ENCODE measurements around the gene KLHL17. TPM values are rescaled to one million over a fixed set of nuclear protein-coding genes. Genes with fewer than 3 reads are reported as not detected.

Gene KLHL17
- total and polyA plus RNA-seq, 10 of the 15 experiments (the other 5 are each of a cell fraction or from before 2014, with no cell fraction given) = 0.03 to 30.6 (median 5.3) TPM

DNA sequence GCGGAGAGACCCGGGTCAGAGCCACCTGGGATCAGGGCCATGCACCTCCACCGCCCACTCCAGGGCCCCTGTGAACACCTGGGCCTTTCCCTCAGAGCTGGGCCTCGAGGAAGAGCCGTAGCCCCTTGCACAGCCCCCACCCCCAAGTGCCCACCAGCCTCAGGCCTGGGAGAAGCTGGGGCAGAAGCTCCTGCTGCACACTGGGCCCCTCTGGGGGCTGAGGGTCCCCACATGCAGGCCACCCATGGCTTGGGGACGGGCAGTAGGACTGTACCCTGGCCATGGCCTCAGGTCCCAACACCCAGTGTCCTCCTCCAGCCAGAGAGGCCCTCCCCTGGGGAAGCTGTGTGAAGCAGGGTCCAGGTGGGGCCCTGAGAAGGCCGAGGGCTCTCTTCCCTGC, 7.8 kb upstream of the KLHL17 start:
- Histone ChIP-seq H3K9me3 (replicated peaks; ENCODE audit: control insufficient read depth, insufficient read depth, low read length) (no peaks in the 10 kb centered on the region), H2AFZ (ENCODE audit: control insufficient read depth, low read depth, low read length) (no peak overlapping the region), H3K4me1 (ENCODE audit: control insufficient read depth, insufficient read depth, low read length) (peaks cover 8% of the 10 kb centered on the region), H3K9ac (ENCODE audit: control insufficient read depth, insufficient read depth, low read length) (no peak overlapping the region), H3K27me3 (replicated peaks in 1 of 2; ENCODE audit: control insufficient read depth in 2 of 2, insufficient read depth in 2 of 2, low read length in 1 of 2) (no peaks in the 10 kb centered on the region), H3K27ac (ENCODE audit: control insufficient read depth, insufficient read depth) (no peak overlapping the region), H3K36me3 (ENCODE audit: control insufficient read depth in 2 of 2, insufficient read depth in 2 of 2, low read length in 1 of 2) (peaks cover 27 to 61% of the 10 kb centered on the region in 2 experiments), H4K20me1 (ENCODE audit: control insufficient read depth, insufficient read depth) (peaks cover 5% of the 10 kb centered on the region), H3K4me2 (ENCODE audit: control insufficient read depth, insufficient read depth) (no peak overlapping the region), H3K4me3 (no peak overlapping the region), H3K79me2 (ENCODE audit: control insufficient read depth, insufficient read depth, low read length) (peaks cover 6% of the 10 kb centered on the region)
- ChIA-PET SMC1A (ENCODE audit: uncharacterized antibody, unreplicated experiment) (no interaction called here), CTCF (no interaction called here), POLR2A (no interaction called here), RAD21 (ENCODE audit: unreplicated experiment) (no interaction called here)
- ATAC-seq (no peak), FAIRE-seq (no peak), DNase-seq (ENCODE audit: low read depth, low spot score) (no peak)
- no TSS peak for BruUV-seq (replicated peaks)
- in situ Hi-C loops (cut with MboI) (no loop called here), intact Hi-C loops (cut with micrococcal nuclease; ENCODE audit: unreplicated experiment) (no loop called here)
- 92% methylated on average over 7 of the region's 7 CpGs for WGBS (ENCODE audit: insufficient coverage, insufficient replicate concordance, low lambda C conversion rate, missing lambda C conversion rate)
- no peak for TF ChIP-seq KAT2A (conservative IDR thresholded peaks at IDR 0.05; ENCODE audit: control insufficient read depth, low read depth, low read length)
- TF ChIP-seq, protein P1, sequence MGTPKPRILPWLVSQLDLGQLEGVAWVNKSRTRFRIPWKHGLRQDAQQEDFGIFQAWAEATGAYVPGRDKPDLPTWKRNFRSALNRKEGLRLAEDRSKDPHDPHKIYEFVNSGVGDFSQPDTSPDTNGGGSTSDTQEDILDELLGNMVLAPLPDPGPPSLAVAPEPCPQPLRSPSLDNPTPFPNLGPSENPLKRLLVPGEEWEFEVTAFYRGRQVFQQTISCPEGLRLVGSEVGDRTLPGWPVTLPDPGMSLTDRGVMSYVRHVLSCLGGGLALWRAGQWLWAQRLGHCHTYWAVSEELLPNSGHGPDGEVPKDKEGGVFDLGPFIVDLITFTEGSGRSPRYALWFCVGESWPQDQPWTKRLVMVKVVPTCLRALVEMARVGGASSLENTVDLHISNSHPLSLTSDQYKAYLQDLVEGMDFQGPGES (IDR thresholded peaks at IDR 0.05) = no peak
- no peak for TF ChIP-seq EGR1 (IDR thresholded peaks at IDR 0.05; ENCODE audit: borderline replicate concordance in 1 of 2, low read depth in 2 of 2, low read length in 2 of 2)
- TF ChIP-seq, protein P2, sequence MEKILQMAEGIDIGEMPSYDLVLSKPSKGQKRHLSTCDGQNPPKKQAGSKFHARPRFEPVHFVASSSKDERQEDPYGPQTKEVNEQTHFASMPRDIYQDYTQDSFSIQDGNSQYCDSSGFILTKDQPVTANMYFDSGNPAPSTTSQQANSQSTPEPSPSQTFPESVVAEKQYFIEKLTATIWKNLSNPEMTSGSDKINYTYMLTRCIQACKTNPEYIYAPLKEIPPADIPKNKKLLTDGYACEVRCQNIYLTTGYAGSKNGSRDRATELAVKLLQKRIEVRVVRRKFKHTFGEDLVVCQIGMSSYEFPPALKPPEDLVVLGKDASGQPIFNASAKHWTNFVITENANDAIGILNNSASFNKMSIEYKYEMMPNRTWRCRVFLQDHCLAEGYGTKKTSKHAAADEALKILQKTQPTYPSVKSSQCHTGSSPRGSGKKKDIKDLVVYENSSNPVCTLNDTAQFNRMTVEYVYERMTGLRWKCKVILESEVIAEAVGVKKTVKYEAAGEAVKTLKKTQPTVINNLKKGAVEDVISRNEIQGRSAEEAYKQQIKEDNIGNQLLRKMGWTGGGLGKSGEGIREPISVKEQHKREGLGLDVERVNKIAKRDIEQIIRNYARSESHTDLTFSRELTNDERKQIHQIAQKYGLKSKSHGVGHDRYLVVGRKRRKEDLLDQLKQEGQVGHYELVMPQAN (conservative IDR thresholded peaks at IDR 0.05) = no peak
- TF ChIP-seq, protein P3, sequence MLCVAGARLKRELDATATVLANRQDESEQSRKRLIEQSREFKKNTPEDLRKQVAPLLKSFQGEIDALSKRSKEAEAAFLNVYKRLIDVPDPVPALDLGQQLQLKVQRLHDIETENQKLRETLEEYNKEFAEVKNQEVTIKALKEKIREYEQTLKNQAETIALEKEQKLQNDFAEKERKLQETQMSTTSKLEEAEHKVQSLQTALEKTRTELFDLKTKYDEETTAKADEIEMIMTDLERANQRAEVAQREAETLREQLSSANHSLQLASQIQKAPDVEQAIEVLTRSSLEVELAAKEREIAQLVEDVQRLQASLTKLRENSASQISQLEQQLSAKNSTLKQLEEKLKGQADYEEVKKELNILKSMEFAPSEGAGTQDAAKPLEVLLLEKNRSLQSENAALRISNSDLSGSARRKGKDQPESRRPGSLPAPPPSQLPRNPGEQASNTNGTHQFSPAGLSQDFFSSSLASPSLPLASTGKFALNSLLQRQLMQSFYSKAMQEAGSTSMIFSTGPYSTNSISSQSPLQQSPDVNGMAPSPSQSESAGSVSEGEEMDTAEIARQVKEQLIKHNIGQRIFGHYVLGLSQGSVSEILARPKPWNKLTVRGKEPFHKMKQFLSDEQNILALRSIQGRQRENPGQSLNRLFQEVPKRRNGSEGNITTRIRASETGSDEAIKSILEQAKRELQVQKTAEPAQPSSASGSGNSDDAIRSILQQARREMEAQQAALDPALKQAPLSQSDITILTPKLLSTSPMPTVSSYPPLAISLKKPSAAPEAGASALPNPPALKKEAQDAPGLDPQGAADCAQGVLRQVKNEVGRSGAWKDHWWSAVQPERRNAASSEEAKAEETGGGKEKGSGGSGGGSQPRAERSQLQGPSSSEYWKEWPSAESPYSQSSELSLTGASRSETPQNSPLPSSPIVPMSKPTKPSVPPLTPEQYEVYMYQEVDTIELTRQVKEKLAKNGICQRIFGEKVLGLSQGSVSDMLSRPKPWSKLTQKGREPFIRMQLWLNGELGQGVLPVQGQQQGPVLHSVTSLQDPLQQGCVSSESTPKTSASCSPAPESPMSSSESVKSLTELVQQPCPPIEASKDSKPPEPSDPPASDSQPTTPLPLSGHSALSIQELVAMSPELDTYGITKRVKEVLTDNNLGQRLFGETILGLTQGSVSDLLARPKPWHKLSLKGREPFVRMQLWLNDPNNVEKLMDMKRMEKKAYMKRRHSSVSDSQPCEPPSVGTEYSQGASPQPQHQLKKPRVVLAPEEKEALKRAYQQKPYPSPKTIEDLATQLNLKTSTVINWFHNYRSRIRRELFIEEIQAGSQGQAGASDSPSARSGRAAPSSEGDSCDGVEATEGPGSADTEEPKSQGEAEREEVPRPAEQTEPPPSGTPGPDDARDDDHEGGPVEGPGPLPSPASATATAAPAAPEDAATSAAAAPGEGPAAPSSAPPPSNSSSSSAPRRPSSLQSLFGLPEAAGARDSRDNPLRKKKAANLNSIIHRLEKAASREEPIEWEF (IDR thresholded peaks at IDR 0.05; ENCODE audit: insufficient replicate concordance, low read depth, low read length) = no peak
- TF ChIP-seq NR2C2 (IDR thresholded peaks at IDR 0.05; ENCODE audit: borderline replicate concordance, control insufficient read depth, insufficient read length, low read depth) = no peak
- TF ChIP-seq, protein P4, sequence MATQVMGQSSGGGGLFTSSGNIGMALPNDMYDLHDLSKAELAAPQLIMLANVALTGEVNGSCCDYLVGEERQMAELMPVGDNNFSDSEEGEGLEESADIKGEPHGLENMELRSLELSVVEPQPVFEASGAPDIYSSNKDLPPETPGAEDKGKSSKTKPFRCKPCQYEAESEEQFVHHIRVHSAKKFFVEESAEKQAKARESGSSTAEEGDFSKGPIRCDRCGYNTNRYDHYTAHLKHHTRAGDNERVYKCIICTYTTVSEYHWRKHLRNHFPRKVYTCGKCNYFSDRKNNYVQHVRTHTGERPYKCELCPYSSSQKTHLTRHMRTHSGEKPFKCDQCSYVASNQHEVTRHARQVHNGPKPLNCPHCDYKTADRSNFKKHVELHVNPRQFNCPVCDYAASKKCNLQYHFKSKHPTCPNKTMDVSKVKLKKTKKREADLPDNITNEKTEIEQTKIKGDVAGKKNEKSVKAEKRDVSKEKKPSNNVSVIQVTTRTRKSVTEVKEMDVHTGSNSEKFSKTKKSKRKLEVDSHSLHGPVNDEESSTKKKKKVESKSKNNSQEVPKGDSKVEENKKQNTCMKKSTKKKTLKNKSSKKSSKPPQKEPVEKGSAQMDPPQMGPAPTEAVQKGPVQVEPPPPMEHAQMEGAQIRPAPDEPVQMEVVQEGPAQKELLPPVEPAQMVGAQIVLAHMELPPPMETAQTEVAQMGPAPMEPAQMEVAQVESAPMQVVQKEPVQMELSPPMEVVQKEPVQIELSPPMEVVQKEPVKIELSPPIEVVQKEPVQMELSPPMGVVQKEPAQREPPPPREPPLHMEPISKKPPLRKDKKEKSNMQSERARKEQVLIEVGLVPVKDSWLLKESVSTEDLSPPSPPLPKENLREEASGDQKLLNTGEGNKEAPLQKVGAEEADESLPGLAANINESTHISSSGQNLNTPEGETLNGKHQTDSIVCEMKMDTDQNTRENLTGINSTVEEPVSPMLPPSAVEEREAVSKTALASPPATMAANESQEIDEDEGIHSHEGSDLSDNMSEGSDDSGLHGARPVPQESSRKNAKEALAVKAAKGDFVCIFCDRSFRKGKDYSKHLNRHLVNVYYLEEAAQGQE (IDR thresholded peaks at IDR 0.05; ENCODE audit: low read depth, low read length) = no peak
- TF ChIP-seq SMARCA5 (IDR thresholded peaks at IDR 0.05) = no peak
- TF ChIP-seq, protein P5, sequence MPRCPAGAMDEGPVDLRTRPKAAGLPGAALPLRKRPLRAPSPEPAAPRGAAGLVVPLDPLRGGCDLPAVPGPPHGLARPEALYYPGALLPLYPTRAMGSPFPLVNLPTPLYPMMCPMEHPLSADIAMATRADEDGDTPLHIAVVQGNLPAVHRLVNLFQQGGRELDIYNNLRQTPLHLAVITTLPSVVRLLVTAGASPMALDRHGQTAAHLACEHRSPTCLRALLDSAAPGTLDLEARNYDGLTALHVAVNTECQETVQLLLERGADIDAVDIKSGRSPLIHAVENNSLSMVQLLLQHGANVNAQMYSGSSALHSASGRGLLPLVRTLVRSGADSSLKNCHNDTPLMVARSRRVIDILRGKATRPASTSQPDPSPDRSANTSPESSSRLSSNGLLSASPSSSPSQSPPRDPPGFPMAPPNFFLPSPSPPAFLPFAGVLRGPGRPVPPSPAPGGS (IDR thresholded peaks at IDR 0.05; ENCODE audit: borderline replicate concordance, insufficient read depth, low read depth, low read length, poor library complexity, severe bottlenecking) = no peak
- TF ChIP-seq ASH2L (IDR thresholded peaks at IDR 0.05; ENCODE audit: borderline replicate concordance, low read depth) = no peak
